ENCODE results near the gene USP10.

DNA sequence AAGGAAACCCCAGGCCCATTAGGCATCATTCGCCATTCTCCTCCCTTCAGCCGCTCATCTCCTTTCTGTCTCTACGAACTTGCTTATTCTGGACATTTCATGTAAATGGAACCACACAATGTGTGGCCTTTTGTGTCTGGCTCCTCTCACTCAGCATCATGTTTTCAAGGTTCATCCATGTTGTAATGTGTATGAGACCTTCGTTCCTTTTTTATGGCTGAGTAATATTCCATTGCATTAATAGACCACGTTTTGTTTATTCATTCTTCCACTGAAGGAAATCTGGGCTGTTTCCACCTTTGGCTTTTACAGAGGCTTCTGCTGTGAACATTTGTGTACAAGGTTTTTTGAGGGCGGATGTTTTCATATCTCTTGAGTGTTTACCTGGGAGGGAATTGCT lies 123.2 kb downstream of the USP10 start:
- TF ChIP-seq, protein P1, sequence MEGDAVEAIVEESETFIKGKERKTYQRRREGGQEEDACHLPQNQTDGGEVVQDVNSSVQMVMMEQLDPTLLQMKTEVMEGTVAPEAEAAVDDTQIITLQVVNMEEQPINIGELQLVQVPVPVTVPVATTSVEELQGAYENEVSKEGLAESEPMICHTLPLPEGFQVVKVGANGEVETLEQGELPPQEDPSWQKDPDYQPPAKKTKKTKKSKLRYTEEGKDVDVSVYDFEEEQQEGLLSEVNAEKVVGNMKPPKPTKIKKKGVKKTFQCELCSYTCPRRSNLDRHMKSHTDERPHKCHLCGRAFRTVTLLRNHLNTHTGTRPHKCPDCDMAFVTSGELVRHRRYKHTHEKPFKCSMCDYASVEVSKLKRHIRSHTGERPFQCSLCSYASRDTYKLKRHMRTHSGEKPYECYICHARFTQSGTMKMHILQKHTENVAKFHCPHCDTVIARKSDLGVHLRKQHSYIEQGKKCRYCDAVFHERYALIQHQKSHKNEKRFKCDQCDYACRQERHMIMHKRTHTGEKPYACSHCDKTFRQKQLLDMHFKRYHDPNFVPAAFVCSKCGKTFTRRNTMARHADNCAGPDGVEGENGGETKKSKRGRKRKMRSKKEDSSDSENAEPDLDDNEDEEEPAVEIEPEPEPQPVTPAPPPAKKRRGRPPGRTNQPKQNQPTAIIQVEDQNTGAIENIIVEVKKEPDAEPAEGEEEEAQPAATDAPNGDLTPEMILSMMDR (IDR thresholded peaks at IDR 0.05 in 4 of 5, conservative IDR thresholded peaks at IDR 0.05 in 1 of 5) = no peak
- TF ChIP-seq POLR2A (IDR thresholded peaks at IDR 0.05) = no peak
